Caco-2 (cell line): ENCODE data around the gene TMPRSS15. TPM values are rescaled to one million over a fixed set of nuclear protein-coding genes. Genes with fewer than 3 reads are reported as not detected.

Source experiments
- BruUV-seq: library from RNA; stranded (reverse); fragments of 400-500 nt; replicated peaks from 2 replicates; lab custom pipeline; 2021; lab: Mats Ljungman, UMichigan
- CTCF ChIA-PET: fragments of 300-600 bp; sonication (Branson Sonifier 250); formaldehyde crosslinking; loops from one replicate; lab custom pipeline; 2022; ENCODE audit warnings: antibody characterized with exemption; lab: Charles Lee
- POLR2A ChIA-PET: fragments of 300-600 bp; sonication (Branson Sonifier 250); formaldehyde crosslinking; loops from one replicate; lab custom pipeline; 2022; ENCODE audit warnings: antibody characterized with exemption; lab: Charles Lee
- DNase-seq, 2 experiments: peaks; one replicate each; pipeline versions ENCODE4 v3.0.0 to v3.0.0-alpha.2; 2020 to 2022
- H3K27me3 ChIP-seq: replicated peaks from 2 replicates; pipeline ENCODE4 v1.6.0; 2011; ENCODE audit warnings: low read length; ENCODE audit not compliant: control insufficient read depth, insufficient read depth
- H3K36me3 ChIP-seq: 2 replicates; pipeline ENCODE4 v1.5.1; 2011; ENCODE audit warnings: low read length; ENCODE audit not compliant: control insufficient read depth, insufficient read depth
- H3K4me1 ChIP-seq: fragments of 250-450 bp; sonication (Bioruptor Pico); 2 replicates; pipeline ENCODE4 v1.5.1; 2020; ENCODE audit warnings: mild to moderate bottlenecking
- H3K4me3 ChIP-seq: 2 replicates; pipeline ENCODE4 v1.5.1; 2011; ENCODE audit warnings: low read depth, mild to moderate bottlenecking, control low read depth, low read length
- H3K9me3 ChIP-seq: fragments of 250-450 bp; sonication (Bioruptor Pico); 2 replicates; pipeline ENCODE4 v1.5.1; 2020; ENCODE audit warnings: mild to moderate bottlenecking, moderate library complexity
- H3K27ac Mint-ChIP-seq: one replicate; pipeline ENCODE4 v1.8.0; 2022; ENCODE audit warnings: mixed read lengths; ENCODE audit not compliant: unreplicated experiment
- H3K27me3 Mint-ChIP-seq: one replicate; pipeline ENCODE4 v1.8.0; 2022; ENCODE audit warnings: mixed read lengths; ENCODE audit not compliant: insufficient read depth, unreplicated experiment
- H3K36me3 Mint-ChIP-seq: one replicate; pipeline ENCODE4 v1.8.0; 2022; ENCODE audit warnings: mild to moderate bottlenecking, mixed read lengths; ENCODE audit not compliant: insufficient read depth, unreplicated experiment
- H3K4me1 Mint-ChIP-seq: one replicate; pipeline ENCODE4 v1.8.0; 2022; ENCODE audit warnings: low read depth, mixed read lengths; ENCODE audit not compliant: unreplicated experiment
- H3K4me3 Mint-ChIP-seq: one replicate; pipeline ENCODE4 v1.8.0; 2022; ENCODE audit warnings: mild to moderate bottlenecking, moderate library complexity, mixed read lengths; ENCODE audit not compliant: unreplicated experiment
- H3K9me3 Mint-ChIP-seq: one replicate; pipeline ENCODE4 v1.8.0; 2022; ENCODE audit warnings: mixed read lengths; ENCODE audit not compliant: unreplicated experiment
- CTCF ChIP-seq, 2 experiments: fragments of 200-600 bp in 1 of 2; IDR thresholded peaks; 1 replicate in 1 of 2; 2 replicates in 1 of 2; pipeline versions ENCODE4 v1.5.1 to v1.8.0; 2011 to 2022; ENCODE audit warnings: antibody characterized with exemption in 1 of 2, control low read depth in 1 of 2, inconsistent platforms in 1 of 2, low read depth in 1 of 2, low read length in 1 of 2, mild to moderate bottlenecking in 1 of 2, moderate library complexity in 1 of 2; ENCODE audit not compliant: insufficient read depth in 1 of 2, severe bottlenecking in 1 of 2, unreplicated experiment in 1 of 2
- intact Hi-C: fragments of 100-400 bp; cut with micrococcal nuclease; formaldehyde crosslinking; loops from one replicate; pipeline ENCODE4 v1.10.0; 2022; ENCODE audit not compliant: unreplicated experiment
- total RNA-seq: library from RNA; stranded (reverse); gene quantifications from 2 replicates; pipeline ENCODE4 v1.2.3, GENCODE V29; 2022

TMPRSS15 gene
- total RNA-seq, 1 experiment from 2014 or later = not detected

- H3K27ac Mint-ChIP-seq = no peak overlapping the region
- Histone ChIP-seq H3K27me3 (no peaks in the 10 kb centered on the region), H3K4me1 (no peaks in the 10 kb centered on the region), H3K4me3 (no peak overlapping the region), H3K36me3 (no peaks in the 10 kb centered on the region), H3K9me3 (no peaks in the 10 kb centered on the region)
- intact Hi-C loops = no loop called here
- BruUV-seq = no TSS peak
- H3K9me3 Mint-ChIP-seq = no peaks in the 10 kb centered on the region
- DNase-seq = no peak
- H3K4me1 Mint-ChIP-seq = no peaks in the 10 kb centered on the region
- no peaks in the 10 kb centered on the region for H3K36me3 Mint-ChIP-seq
- ChIA-PET CTCF (no interaction called here), POLR2A (no interaction called here)
- peaks cover 3% of the 10 kb centered on the region for H3K27me3 Mint-ChIP-seq
- no peak overlapping the region for H3K4me3 Mint-ChIP-seq
- no peak for TF ChIP-seq CTCF (IDR thresholded peaks at IDR 0.05; ENCODE audit: insufficient read depth in 1 of 2, low read depth in 1 of 2, low read length in 1 of 2, severe bottlenecking in 1 of 2, unreplicated experiment in 1 of 2)
Measured at GRCh38 chr21:18285379-18285778, 118.2 kb downstream of the TMPRSS15 start.

DNA sequence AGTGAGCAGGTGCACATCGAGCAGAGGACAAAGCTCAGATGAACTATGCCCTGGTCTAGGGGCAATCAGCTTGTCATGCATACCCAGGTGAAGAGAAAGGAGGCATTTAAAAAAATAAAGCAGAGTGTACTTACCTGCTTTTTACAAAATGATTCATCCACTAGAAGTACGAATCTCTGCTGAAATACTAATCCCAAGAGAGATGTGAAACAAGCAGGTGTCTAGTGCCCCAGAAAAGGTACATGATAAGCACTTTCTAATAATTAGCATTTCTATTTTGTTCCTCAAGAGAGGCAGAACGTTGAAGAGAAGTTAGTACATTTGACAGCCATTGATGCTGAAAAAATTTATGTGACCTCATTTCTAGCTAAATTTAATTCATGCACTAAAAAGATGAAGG is 127.8 kb downstream of the TMPRSS15 start:
- no peaks in the 10 kb centered on the region for H3K4me1 Mint-ChIP-seq
- Histone ChIP-seq H3K27me3 (no peaks in the 10 kb centered on the region), H3K36me3 (no peaks in the 10 kb centered on the region), H3K4me1 (no peaks in the 10 kb centered on the region), H3K9me3 (no peaks in the 10 kb centered on the region), H3K4me3 (no peak overlapping the region)
- CTCF ChIA-PET = no interaction called here
- H3K36me3 Mint-ChIP-seq = no peaks in the 10 kb centered on the region
- no peaks in the 10 kb centered on the region for H3K9me3 Mint-ChIP-seq
- no peak for DNase-seq
- BruUV-seq = no TSS peak
- POLR2A ChIA-PET = no interaction called here
- TF ChIP-seq CTCF (IDR thresholded peaks at IDR 0.05; ENCODE audit: insufficient read depth in 1 of 2, low read depth in 1 of 2, low read length in 1 of 2, severe bottlenecking in 1 of 2, unreplicated experiment in 1 of 2) = no peak
- no peaks in the 10 kb centered on the region for H3K27me3 Mint-ChIP-seq
- no peak overlapping the region for H3K4me3 Mint-ChIP-seq
- H3K27ac Mint-ChIP-seq = no peak overlapping the region
- intact Hi-C loops = no loop called here

DNA sequence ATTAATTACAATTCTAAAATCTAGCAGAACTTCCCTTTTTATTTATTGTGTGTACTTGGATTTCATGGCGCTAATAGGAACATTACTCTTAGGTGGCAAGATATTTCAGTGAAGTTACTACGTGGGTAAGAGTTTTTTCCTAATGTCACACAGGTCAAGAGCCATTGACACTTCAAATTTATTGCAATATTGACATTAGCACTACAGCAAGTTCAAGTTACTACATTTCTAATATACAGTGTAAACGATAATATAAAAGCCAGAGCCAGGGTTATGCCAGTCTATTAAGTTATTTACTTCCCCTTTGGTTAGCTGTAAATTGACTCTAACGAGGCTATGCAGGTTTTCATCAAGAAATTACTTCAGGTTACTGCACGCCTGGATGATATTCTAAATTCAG is 129.2 kb downstream of the TMPRSS15 start:
- Histone ChIP-seq H3K36me3 (no peaks in the 10 kb centered on the region), H3K27me3 (no peaks in the 10 kb centered on the region), H3K9me3 (no peaks in the 10 kb centered on the region), H3K4me3 (no peak overlapping the region), H3K4me1 (no peaks in the 10 kb centered on the region)
- Mint-ChIP-seq H3K4me1 (no peaks in the 10 kb centered on the region), H3K36me3 (no peaks in the 10 kb centered on the region), H3K27me3 (no peaks in the 10 kb centered on the region), H3K4me3 (no peak overlapping the region), H3K27ac (no peak overlapping the region), H3K9me3 (no peaks in the 10 kb centered on the region)
- CTCF ChIA-PET = no interaction called here
- TF ChIP-seq CTCF (IDR thresholded peaks at IDR 0.05; ENCODE audit: insufficient read depth in 1 of 2, low read depth in 1 of 2, low read length in 1 of 2, severe bottlenecking in 1 of 2, unreplicated experiment in 1 of 2) = no peak
- intact Hi-C loops = no loop called here
- DNase-seq = no peak
- POLR2A ChIA-PET = no interaction called here
- no TSS peak for BruUV-seq
